ENCODE results near the gene MORN1.

DNA sequence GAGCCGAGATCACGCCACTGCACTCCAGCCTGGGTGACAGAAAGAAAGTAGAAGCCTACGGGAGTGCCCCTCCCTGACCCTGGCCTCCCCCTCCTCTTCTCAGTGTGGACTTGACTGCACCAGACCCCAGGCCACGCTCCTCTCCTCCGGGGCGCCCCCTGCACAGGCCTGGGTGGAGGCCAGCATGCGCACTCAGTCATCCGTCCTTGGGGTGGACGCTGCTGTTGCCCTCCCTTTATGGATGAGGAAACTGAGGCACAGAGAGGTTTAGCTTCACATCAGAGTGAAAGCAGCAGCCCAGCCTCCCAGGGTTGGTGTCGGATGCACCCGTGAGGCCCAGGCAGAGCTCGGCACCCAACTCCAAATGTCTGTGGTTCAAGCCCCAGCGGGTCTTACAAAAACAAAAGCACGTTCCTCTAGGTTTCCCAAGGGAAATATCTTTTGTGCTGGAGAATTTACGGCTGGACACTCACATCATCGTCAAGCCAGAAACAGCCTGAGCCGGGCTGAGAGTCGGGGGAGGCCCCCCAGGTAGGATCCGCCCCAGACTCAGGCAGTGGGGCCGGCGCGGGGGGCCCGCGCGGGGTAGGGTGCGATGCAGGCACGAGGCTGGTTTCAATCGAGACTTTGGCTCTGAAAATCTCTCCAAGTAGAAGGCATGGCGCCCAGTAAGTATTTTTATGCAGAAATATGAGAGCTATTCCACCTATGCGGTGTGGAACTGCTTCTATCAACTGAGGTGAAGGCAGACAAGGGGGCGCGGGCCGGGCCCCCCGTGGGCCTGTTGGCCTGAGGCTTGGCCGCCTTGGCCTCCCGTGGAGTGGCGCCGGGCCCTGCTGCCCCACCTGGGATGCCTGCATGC lies 36.6 kb downstream of the MORN1 start:
- no peak for TF ChIP-seq POLR2A (IDR thresholded peaks at IDR 0.05)
- TF ChIP-seq, protein P1, sequence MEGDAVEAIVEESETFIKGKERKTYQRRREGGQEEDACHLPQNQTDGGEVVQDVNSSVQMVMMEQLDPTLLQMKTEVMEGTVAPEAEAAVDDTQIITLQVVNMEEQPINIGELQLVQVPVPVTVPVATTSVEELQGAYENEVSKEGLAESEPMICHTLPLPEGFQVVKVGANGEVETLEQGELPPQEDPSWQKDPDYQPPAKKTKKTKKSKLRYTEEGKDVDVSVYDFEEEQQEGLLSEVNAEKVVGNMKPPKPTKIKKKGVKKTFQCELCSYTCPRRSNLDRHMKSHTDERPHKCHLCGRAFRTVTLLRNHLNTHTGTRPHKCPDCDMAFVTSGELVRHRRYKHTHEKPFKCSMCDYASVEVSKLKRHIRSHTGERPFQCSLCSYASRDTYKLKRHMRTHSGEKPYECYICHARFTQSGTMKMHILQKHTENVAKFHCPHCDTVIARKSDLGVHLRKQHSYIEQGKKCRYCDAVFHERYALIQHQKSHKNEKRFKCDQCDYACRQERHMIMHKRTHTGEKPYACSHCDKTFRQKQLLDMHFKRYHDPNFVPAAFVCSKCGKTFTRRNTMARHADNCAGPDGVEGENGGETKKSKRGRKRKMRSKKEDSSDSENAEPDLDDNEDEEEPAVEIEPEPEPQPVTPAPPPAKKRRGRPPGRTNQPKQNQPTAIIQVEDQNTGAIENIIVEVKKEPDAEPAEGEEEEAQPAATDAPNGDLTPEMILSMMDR (IDR thresholded peaks at IDR 0.05) = no peak
- no peak for TF ChIP-seq POLR2AphosphoS5 (IDR thresholded peaks at IDR 0.05; ENCODE audit: insufficient read depth in 1 of 2, low read depth in 1 of 2)
